Islet of Langerhans (tissue), 1 donor: Measurements from ENCODE around the gene RPS6KB2.

ENCODE experiments used
- FAIRE-seq: peaks from one replicate; lab custom pipeline; 2011; peaks lifted over from hg19 to GRCh38; lab: Jason Lieb, UNC

RPS6KB2 gene

DNA sequence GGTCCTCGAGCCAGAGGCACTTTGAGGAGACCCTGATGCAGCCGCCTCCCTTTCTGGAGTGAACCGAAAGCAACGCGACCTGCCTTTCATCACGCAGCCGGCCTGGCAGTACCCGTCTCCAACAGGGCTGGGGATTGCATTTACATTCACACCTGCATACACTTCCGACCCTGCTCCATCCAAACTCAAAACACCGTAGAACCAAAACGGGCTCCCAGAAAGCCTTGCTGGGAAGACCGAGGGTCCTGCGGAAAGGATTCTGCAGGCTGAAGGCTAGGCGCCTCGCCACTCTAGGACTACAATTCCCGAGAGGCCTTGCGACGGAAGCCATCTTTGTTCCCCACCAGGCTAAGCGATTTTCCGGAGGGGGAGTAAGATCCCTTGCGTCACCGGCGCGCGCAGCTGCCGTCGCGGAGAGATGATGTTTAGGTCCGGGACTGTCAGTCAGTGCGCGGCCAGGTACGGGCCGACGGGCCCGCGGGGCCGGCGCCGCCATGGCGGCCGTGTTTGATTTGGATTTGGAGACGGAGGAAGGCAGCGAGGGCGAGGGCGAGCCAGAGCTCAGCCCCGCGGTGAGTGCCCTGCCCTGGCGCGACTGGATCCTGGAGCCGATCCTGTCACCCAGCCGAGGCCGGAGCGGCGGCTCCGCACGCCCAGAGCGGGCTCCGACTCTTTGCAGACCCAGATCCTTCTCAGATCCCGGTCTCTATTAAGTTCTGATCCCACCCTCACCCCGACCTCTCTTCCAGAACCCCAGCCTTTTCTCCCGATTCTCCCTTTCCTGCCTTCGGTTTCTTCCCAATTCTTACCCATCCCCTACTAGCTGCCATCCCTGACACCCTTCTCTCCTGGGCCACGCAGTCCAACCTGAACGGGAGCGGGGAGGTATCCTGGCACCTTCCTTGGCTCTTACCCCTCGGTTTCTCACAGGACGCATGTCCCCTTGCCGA, at the start of gene RPS6KB2:
Gene RPS6KB2 (plus strand): TSS at position 443 of the 950 bp plus-strand sequence. CDS start 52 bp downstream, at position 495.
- peak; percentile 33 for FAIRE-seq

GRCh38 chr11:67378544-67378943, 49.8 kb upstream of the RPS6KB2 start:
- FAIRE-seq = no peak

GRCh38 chr11:67379061-67380058, 48.9 kb upstream of the RPS6KB2 start:
- no peak for FAIRE-seq

GRCh38 chr11:67381244-67381972, 46.9 kb upstream of the RPS6KB2 start:
- no peak for FAIRE-seq

DNA sequence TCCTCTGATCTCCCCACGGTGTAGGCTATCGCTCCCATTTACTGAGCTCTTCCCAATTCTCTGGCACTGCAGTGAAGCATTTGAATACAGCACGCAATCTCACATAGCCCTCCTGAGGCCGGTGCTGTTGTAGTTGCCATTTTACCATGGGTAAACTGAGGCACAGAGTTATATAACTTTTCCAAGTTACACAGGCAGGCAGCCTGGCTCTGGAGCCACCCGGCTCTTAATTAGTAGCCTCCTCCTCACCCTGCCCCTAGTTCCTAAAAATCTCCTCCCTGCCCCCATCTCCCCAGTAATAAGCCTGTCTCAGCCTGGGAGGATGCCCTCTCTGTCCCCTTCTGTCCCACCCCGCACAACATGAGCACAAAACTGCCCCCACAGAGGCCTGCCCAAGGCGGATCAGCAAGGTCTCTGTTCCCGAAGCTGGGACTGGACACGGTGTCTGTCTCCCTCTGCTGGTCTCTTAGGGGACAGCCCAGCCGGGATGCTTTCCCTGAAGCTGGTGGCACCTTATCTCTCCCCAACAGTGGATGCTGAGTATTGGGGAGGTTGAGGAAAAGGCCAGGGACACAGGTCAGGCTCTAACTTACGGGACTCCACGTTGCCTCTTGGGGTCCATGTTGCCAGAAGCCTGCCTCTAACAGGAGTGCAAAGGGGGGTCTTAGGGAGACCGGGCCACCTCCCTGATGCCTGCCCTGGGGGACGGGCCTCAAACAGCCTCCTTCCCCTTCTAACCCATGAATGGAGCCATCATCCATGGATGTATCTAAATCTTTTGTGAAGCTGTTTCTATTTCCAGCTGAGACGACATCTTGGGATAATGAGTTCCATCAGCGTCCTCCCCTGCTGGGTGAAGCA, 45.8 kb upstream of the RPS6KB2 start:
- FAIRE-seq = no peak

GRCh38 chr11:67384851-67385366, 43.4 kb upstream of the RPS6KB2 start:
- FAIRE-seq = no peak

DNA sequence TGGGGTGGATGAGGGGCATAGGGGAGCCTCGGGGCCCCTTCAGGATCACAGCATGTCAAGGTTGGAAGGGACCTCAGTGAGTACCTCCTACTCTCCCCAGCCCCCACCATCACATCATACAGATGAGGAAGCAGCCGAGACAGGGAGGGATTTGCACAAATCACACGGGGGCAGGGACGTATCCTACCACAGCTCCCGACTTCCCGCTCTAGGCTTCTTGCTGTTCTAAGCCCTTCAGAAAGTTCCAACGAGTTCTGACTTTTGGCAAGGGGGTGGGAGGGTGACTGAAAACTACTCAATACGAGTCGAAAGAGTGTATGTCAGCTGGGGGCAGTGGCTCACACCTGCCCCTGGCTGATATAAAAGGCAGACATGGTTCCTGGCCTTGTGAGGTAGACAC, 41.2 kb upstream of the RPS6KB2 start:
- FAIRE-seq = no peak

DNA sequence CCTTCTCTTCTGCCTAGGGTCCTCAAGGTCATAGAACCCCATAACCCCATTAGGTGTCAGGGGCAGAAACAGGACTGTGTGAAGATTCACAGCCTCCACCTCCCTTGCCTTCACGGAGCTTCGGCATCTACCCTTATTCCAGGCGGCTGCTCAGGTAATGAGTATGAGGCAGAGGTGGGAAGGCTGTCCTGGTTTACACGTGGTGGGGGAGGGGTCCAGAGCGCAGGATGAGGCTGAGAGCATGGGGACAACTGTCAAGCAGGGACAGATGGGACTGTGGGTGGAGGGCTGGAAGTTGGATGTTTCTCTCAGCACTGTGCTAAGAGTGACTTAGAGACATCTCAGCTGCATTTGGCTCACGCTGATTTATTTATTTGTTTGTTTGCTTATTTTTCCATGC, 40.8 kb upstream of the RPS6KB2 start:
- FAIRE-seq = no peak

GRCh38 chr11:67389477-67389876, 38.8 kb upstream of the RPS6KB2 start:
- no peak for FAIRE-seq

- FAIRE-seq = no peak
Measured at GRCh38 chr11:67390947-67391303, 37.4 kb upstream of the RPS6KB2 start.

- FAIRE-seq = no peak
Measured at GRCh38 chr11:67391304-67392182, 36.8 kb upstream of the RPS6KB2 start, which contains the start of gene RAD9A. RAD9A (plus strand) TSS chr11:67391986; CDS start chr11:67392045, 59 bp downstream.

GRCh38 chr11:67392183-67392715, 36.0 kb upstream of the RPS6KB2 start:
- no peak for FAIRE-seq

DNA sequence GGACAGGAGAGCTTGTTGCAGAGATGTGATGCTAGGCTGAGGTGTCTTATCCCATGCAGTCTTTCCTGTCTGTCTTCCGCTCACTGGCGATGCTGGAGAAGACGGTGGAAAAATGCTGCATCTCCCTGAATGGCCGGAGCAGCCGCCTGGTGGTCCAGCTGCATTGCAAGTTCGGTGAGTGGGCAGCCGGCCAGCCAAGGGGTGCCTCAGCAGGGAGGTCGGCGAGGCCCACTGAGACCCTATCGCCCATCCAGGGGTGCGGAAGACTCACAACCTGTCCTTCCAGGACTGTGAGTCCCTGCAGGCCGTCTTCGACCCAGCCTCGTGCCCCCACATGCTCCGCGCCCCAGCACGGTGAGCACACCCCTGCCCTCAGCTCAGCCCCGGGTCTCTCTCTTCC, 34.9 kb upstream of the RPS6KB2 start:
- no peak for FAIRE-seq

DNA sequence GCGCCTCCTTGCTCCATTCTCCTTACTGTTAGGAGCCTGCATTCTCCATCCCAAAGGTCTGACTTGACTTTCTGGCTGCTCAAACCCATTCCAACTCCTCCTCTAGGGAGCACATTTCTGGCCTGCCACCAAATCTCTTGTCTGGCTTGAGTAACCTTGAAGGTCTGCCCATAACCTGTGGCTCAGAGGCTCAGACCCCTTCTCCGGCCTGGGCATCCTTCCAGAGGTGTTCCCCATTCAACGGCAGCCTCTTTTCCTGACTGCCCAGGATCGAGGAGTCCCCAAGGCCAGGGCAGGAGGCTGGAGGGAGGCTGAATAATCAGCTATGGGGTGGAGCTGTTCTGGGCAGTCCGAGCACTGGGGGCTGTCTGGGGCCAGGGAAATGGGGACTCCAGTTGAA, 34.3 kb upstream of the RPS6KB2 start:
- FAIRE-seq = no peak

- no peak for FAIRE-seq
Measured at GRCh38 chr11:67395555-67396258, 32.6 kb upstream of the RPS6KB2 start.

DNA sequence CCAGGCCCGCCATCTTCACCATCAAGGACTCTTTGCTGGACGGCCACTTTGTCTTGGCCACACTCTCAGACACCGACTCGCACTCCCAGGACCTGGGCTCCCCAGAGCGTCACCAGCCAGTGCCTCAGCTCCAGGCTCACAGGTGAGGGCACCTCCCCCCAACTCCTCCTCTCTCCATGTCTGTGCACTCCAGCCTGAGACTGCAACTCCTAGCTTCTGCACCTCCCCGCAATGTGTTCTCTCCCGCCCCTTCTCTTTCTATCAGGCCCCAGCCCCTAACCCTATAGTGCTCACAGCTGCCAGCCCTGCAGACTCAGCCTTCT, 32.1 kb upstream of the RPS6KB2 start:
- FAIRE-seq = no peak

DNA sequence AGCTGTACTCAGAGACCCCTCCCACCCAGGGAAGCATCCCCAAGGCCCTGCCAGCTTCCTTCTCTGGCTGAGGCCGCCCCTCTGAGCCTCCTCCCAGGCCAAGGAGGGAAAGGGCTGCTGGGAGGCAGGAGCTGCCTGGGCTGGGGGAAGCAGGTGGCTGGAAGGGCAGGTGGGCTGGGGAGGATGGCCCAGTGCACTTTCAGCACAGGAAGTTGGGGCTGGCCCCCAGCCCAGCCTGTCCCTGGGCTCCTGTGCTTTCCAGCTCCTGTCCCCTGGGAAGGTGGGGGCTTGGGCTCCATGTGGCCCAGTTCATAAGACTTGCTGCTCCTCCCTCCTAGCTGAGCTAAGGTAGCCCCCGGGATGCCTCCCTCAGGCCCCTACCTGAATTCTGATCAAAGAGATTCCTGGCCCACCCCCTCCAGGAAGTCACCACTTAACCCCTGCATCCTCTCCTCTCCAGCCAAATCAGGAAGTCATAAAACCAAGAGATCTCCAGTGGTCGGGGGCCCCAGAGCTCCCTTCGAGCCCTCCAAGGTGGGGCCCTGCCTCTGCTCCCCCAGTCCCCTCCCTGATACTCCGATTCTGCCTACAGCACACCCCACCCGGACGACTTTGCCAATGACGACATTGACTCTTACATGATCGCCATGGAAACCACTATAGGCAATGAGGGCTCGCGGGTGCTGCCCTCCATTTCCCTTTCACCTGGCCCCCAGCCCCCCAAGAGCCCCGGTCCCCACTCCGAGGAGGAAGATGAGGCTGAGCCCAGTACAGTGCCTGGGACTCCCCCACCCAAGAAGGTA, 31.5 kb upstream of the RPS6KB2 start:
- FAIRE-seq = no peak

DNA sequence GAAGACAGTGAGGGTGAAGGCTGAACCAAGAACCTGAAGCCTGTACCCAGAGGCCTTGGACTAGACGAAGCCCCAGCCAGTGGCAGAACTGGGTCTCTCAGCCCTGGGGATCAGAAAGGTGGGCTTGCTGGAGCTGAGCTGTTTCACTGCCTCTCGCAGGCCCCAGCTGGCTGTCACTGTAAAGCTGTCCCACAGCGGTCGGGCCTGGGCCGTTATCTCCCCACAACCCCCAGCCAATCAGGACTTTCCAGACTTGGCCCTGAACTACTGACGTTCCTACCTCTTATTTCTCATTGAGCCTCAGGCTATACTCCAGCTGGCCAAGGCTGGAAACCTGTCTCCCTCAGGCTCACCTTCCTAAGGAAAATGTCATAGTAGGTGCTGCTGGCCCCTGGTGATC, 30.8 kb upstream of the RPS6KB2 start:
- no peak for FAIRE-seq
